Measurements from ENCODE around the gene CRB1.
"Not testable (repeated sequence)": the region's sequence is repeated elsewhere in the genome, so short reads cannot be mapped to it uniquely, and the experiment has no call there.

CRB1 gene

GRCh38 chr1:197451381-197451780, 183.3 kb downstream of the CRB1 start:
- in situ Hi-C loops (cut with HindIII; ENCODE audit: low sequenced_read_pairs), result no loop called here

DNA sequence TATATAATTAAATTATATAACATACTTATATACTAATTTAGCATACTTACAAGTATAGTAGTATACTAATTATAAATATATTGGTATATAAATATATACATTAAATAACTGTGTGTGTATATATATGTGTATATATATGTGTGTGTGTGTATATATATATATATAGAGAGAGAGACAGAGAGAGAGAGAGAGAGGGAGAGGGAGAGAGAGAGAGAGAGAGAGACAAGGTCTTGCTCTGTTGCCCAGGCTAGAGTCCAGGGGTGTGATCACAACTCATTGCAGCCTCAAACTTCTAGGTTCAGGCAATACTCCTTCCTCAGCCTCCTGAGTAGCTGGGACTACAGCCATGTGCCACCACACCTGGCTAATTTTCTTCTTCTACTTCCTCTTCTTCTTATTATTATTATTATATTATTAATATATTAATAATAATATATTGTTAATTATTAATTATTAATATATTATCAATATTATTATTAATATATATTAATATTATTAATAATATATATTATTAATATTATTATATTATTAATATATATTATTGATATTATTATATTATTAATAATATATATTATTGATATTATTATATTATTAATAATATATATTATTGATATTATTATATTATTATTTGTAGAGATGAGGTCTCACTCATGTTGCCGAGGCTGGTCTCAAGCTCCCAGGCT, 185.5 kb downstream of the CRB1 start:
- in situ Hi-C loops (cut with HindIII; ENCODE audit: low sequenced_read_pairs), result no loop called here

DNA sequence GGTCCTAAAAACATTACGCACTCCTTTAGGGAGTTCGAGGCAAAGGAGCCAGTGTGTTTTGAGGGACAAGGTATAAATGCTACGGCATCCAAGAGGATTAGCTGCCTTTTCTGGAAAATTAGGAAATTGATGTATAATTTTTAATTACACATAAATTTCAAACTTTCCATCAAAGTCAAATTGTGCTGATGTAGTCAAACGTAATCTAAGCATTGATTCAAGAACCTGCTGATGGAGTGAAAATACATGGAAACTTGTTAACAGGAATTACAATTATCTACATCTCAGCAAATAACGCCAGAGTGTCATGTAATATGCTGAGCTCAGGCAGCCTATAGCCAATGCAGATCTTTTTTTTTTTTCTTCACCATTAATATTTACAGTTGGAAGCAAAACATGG, 194.5 kb downstream of the CRB1 start:
- in situ Hi-C loops (cut with HindIII; ENCODE audit: low sequenced_read_pairs), result no loop called here

DNA sequence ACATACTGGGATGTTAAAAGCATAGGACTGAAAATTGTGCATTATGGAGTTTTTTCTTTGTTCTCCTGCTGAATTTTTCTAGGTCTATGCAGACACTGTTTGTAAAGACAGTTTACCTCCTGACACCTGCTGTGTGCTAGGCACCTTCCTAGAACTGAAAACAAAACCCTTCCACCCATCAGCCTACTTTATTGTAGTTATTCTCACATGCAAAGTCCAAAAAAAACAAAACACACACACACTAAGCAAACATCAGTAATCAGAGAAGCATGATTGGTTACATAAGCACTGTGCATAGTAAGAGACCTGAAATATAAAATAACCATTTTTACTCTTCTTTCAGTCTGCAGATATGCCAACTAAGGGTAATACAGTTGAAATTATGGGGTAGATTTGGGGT, 195.1 kb downstream of the CRB1 start:
- in situ Hi-C loops (cut with HindIII; ENCODE audit: low sequenced_read_pairs), result no loop called here

- in situ Hi-C loops (cut with HindIII; ENCODE audit: low sequenced_read_pairs), result no loop called here
Measured at GRCh38 chr1:197464044-197464443, 196.0 kb downstream of the CRB1 start.

- in situ Hi-C loops (cut with HindIII; ENCODE audit: low sequenced_read_pairs), result no loop called here
Measured at GRCh38 chr1:197465528-197466327, 197.7 kb downstream of the CRB1 start.

GRCh38 chr1:197466813-197467212, 198.8 kb downstream of the CRB1 start:
- in situ Hi-C loops (cut with HindIII; ENCODE audit: low sequenced_read_pairs), result no loop called here

GRCh38 chr1:197467881-197468280, 199.8 kb downstream of the CRB1 start:
- in situ Hi-C loops (cut with HindIII; ENCODE audit: low sequenced_read_pairs), result no loop called here

DNA sequence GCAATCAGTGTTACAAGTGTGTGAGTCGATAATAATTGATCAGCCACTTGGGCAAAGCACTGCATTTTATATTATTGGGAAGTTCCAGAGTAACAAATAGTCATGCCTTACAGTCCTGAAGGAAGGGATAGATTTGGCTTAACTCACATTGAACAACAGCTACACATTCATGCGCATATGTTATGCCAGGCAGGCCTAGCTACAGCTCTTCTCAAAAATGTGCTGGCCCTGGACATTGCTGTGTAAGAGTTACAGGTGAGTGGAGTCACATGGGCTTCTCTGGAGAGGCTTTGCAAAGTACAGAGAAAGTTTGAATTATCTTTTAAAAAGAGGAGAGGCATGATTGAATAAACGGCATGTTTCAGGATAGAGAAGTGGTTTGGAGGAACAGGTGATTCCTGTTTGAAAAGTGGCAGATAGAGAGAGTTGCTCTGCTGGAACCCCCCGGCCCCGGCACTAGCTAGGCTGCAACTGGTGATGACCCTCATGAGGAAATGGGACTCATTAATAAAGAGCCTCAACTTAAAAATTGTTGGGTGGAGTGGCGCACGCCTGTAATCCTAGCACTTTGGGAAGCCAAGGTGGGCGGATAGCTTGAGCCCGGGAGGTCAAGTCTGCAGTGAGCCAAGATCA, 200.6 kb downstream of the CRB1 start:
- in situ Hi-C loops (cut with HindIII; ENCODE audit: low sequenced_read_pairs), result no loop called here

DNA sequence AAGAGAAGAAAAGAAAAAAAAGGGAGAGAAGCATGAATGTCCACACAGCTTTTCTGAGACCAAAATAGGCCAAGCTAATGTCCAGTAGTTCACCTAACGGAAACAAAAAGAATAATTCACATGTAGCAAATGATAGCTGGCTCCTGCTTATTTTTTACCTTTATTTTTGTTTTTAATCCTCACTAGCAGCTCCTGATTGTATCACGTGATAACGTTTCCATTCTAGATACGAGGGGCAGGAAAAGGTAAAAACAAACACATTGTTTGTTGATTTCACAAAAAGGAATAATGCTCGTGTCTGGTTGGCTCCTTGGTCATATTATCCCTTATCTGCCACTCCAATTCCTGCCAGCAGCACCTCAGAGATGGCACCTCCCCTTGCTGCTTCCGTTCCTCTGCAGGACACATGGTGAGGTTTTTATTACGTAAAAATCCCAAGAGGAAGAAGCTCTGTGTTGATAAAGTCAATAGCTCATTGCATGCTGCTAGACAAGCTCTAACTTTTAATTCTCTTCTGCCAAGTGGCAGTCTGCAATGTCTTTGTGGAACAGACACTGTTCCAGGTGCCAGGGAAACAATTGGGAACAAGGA, 201.7 kb downstream of the CRB1 start:
- in situ Hi-C loops (cut with HindIII; ENCODE audit: low sequenced_read_pairs), result no loop called here

DNA sequence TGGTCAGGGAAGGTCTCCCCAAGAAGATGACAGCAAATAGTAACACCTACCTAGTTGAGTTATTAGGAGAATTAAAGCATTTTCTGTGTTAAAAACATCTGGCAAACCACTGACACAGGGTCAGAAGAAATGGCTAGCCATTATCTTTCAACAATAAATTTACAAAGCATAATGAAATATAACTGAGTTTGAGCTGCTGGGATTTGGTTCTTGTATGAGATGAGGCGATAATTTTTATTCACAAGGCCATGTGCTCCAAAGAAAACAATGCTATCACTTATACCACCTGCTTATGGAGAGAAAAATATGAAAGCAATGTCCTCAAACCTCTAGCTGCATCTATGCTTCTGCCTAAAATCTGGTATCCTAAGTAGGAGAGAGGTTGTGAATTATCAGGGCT, 202.3 kb downstream of the CRB1 start:
- in situ Hi-C loops (cut with HindIII; ENCODE audit: low sequenced_read_pairs), result no loop called here

GRCh38 chr1:197471248-197471985, 203.4 kb downstream of the CRB1 start:
- in situ Hi-C loops (cut with HindIII; ENCODE audit: low sequenced_read_pairs), result no loop called here

GRCh38 chr1:197472141-197472540, 204.1 kb downstream of the CRB1 start:
- in situ Hi-C loops (cut with HindIII; ENCODE audit: low sequenced_read_pairs), result no loop called here

DNA sequence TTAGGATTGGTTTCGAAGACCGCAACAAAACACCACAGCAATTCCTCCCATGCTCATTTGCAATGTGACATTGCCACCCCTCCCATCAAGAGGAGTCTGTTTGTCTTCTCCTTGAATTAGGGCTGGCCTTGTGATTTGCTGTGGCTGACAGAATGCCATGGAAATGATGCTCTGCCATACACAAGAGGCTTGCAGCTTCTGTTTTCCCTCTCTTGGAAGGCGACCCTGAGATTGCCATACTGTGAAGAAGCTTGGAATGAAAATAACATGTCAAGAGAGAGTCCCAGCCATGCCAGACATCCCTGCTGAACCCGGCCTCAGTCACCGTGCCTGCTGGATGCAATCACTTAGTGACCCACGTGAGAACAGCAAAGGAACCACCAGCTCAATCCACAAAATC, 212.4 kb downstream of the CRB1 start:
- in situ Hi-C loops (cut with HindIII; ENCODE audit: low sequenced_read_pairs), result no loop called here

- in situ Hi-C loops (cut with HindIII; ENCODE audit: low sequenced_read_pairs), result no loop called here
Measured at GRCh38 chr1:197481101-197481500, 213.0 kb downstream of the CRB1 start.

DNA sequence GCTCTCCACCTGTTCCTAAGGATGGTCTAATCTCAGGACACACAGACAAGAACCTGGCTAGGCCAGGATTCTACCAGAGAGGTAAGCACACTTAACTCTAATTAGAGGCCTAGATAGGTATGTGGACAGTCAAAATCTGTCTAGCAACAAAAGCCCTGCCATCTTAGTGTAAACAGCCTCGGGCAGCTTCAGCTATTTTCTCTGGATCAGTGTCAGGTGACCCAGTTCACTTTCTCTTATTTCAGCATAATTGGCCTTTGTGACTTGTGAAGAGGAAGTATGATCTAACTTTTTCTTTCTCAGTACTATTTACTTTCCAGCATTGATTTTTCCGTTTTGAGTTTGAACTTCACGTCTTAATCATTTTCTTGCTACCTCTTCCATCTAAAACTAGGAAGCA, 217.7 kb downstream of the CRB1 start:
- in situ Hi-C loops (cut with HindIII; ENCODE audit: low sequenced_read_pairs), result no loop called here

GRCh38 chr1:197486946-197487345, 218.9 kb downstream of the CRB1 start:
- in situ Hi-C loops (cut with HindIII; ENCODE audit: low sequenced_read_pairs), result no loop called here

DNA sequence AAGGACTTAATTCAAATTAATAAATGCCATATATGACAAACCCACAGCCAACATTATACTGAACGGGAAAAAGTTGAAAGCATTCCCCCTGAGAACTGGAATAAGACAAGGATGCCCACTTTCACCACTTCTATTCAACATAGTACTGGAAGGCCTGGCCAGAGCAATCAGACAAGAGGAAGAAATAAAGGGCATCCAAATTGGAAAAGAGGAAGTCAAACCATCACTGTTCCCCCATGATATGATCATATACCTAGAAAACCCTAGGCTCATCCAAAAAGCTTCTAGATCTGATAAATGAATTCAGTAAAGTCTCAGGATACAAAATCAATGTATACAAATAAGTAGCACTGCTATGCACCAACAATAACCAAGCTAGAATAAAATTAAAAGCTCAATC, 223.5 kb downstream of the CRB1 start:
- in situ Hi-C loops (cut with HindIII; ENCODE audit: low sequenced_read_pairs), result not testable (repeated sequence)

DNA sequence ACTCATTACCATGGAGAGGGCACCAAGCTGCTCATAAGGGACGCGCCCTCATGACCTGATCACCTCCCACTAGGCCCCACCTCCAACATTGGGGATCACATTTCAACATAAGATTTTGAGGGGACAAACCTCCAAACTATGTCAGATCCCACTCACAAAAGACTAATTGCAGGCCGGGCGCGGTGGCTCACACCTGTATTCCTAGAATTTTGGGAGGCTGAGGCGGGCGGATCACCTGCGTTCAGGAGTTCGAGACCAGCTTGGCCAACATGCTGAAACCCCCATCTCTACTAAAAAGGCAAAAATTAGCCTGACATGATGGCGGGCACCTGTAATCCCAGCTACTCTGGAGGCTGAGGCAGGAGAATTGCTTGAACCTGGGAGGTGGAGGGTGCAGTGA, 228.7 kb downstream of the CRB1 start:
- in situ Hi-C loops (cut with HindIII; ENCODE audit: low sequenced_read_pairs), result no loop called here

DNA sequence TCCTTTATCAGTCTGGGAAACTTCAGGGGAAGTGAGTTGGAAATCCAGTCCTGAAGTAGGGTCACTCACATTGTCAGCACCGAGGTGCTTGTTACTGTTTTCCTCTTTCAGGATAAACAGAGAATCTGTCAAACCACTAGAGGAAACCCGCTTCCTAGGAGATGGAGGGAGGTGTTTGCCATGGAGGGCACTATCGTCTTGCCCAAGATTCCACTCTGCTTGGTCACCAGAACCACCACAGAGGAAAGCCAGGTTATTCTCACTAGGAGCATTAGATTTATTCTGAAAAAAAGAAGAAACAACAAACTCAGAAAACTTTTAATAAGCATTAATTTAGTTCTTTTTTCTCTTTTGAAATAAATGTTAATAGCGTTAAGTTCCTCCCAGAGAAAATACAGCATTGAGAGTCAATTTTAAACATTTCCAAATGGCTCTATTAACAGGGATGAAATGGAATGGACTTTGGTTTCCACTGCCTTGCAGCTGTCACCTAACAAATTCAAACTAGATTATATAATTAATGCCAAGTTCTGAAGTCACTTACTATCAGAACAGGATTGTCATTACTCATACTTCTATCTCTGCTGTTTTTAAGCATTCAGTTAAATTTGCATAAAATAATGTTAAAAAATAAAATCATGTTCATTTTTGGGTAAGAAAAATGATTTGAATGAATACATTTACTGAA, 242.8 kb downstream of the CRB1 start:
- in situ Hi-C loops (cut with HindIII; ENCODE audit: low sequenced_read_pairs), result no loop called here

Data from DLD1 (cell line).